K562 (cell line): ENCODE data around the gene CKMT2. TPM values are rescaled to one million over a fixed set of nuclear protein-coding genes. Genes with fewer than 3 reads are reported as not detected.

Source experiments
- ATAC-seq: fragments of 200-7000 bp; cut with Tn5 transposase; 3 replicates; pipeline ENCODE4 v1.9.1; 2020; ENCODE audit warnings: moderate library complexity
- BruUV-seq: library from RNA; stranded (reverse); fragments of 400-500 nt; replicated peaks from 2 replicates; lab custom pipeline; 2021; lab: Mats Ljungman, UMichigan
- CTCF ChIA-PET: fragments of 300-600 bp; formaldehyde crosslinking; extraction: SDS; loops from one replicate; lab custom pipeline; 2021; ENCODE audit warnings: low intra/inter-chr PET ratio; lab: Yijun Ruan, JAX
- POLR2A ChIA-PET: fragments of 300-600, 350-650 bp; sonication (Branson Sonifier 250); formaldehyde crosslinking; extraction: SDS; loops from one replicate; lab custom pipeline; 2021; ENCODE audit warnings: antibody characterized with exemption, inconsistent platforms; lab: Yijun Ruan, JAX
- DNase-seq, 4 experiments: peaks; one replicate each; pipeline versions ENCODE4 v3.0.0 to v3.0.0-alpha.2; 2011 to 2018; ENCODE audit warnings: low spot score in 3 of 4, mixed read lengths in 3 of 4; ENCODE audit errors: extremely low read depth in 1 of 4
- FAIRE-seq: peaks from 2 replicates; lab custom pipeline; 2011; peaks lifted over from hg19 to GRCh38; lab: Jason Lieb, UNC
- H2AFZ ChIP-seq: 2 replicates; pipeline ENCODE4 v1.6.0; 2011; ENCODE audit warnings: low read depth, low read length, control low read depth, inconsistent platforms
- H3K27ac ChIP-seq: fragments of 200-600 bp; 3 replicates; pipeline ENCODE4 v1.8.0; 2011; ENCODE audit warnings: low read depth, mild to moderate bottlenecking, control low read depth, inconsistent platforms, low read length, moderate library complexity, mixed read lengths; ENCODE audit errors: extremely low read depth
- H3K27me3 ChIP-seq, 2 experiments: fragments of 300-600 bp in 1 of 2; 2 replicates in 1 of 2; 3 replicates in 1 of 2; pipeline versions ENCODE4 v1.6.0 to v1.8.0; 2011; ENCODE audit warnings: inconsistent platforms in 2 of 2, low read length in 2 of 2, mild to moderate bottlenecking in 1 of 2, mixed read lengths in 1 of 2, moderate library complexity in 1 of 2; ENCODE audit not compliant: control insufficient read depth in 2 of 2, insufficient read depth in 2 of 2
- H3K36me3 ChIP-seq: fragments of 300-600 bp; 3 replicates; pipeline ENCODE4 v1.8.0; 2011; ENCODE audit warnings: mild to moderate bottlenecking, low read length, inconsistent platforms; ENCODE audit not compliant: control insufficient read depth, insufficient read depth
- H3K4me1 ChIP-seq, 2 experiments: fragments of 200-600 bp in 1 of 2; replicated peaks in 1 of 2; 2 replicates in 1 of 2; 3 replicates in 1 of 2; pipeline versions ENCODE4 v1.5.1 to v1.8.0; 2011; ENCODE audit warnings: inconsistent platforms in 2 of 2, low read length in 2 of 2, mild to moderate bottlenecking in 1 of 2, mixed read lengths in 1 of 2, moderate library complexity in 1 of 2; ENCODE audit not compliant: control insufficient read depth in 2 of 2, insufficient read depth in 2 of 2
- H3K4me2 ChIP-seq: 2 replicates; pipeline ENCODE4 v1.6.1; 2011; ENCODE audit warnings: low read length, control low read depth, inconsistent platforms, mixed read lengths; ENCODE audit not compliant: insufficient read depth
- H3K4me3 ChIP-seq: fragments of 200-600 bp; sonication (generic), shearing (Covaris generic); 2 replicates; pipeline ENCODE4 v1.5.1; 2016; ENCODE audit warnings: control low read depth, inconsistent platforms
- H3K79me2 ChIP-seq: fragments of 200-600 bp; 3 replicates; pipeline ENCODE4 v1.8.0; 2011; ENCODE audit warnings: low read length, inconsistent platforms; ENCODE audit not compliant: control insufficient read depth, insufficient read depth
- H3K9ac ChIP-seq, 2 experiments: 2 replicates each; pipeline versions ENCODE4 v1.6.0 to v1.6.1; 2011; ENCODE audit warnings: low read depth in 2 of 2, low read length in 2 of 2, control low read depth in 1 of 2, inconsistent platforms in 1 of 2, mild to moderate bottlenecking in 1 of 2, mixed read lengths in 1 of 2; ENCODE audit not compliant: insufficient read depth in 1 of 2
- H3K9me1 ChIP-seq: one replicate; pipeline ENCODE4 v1.6.0; 2011; ENCODE audit warnings: inconsistent platforms, mild to moderate bottlenecking, low read length, moderate library complexity; ENCODE audit not compliant: control insufficient read depth, insufficient read depth
- H3K9me3 ChIP-seq: replicated peaks from 2 replicates; pipeline ENCODE4 v1.5.1; 2011; ENCODE audit warnings: low read depth, low read length, inconsistent platforms; ENCODE audit not compliant: control insufficient read depth, insufficient read depth
- H4K20me1 ChIP-seq: replicated peaks from 2 replicates; pipeline ENCODE4 v1.6.1; 2011; ENCODE audit warnings: low read length, inconsistent platforms, mixed read lengths; ENCODE audit not compliant: control insufficient read depth, insufficient read depth
- BHLHE40 ChIP-seq: IDR thresholded peaks from 2 replicates; pipeline ENCODE4 v1.6.1; 2011; ENCODE audit warnings: low read length, improper control_type of control experiment
- BMI1 ChIP-seq: fragments of 150-350 bp; IDR thresholded peaks from 2 replicates; pipeline ENCODE4 v1.6.1; 2014; ENCODE audit warnings: low read length
- FOXJ2 ChIP-seq: fragments of 200-800 bp; sonication (Bioruptor generic); IDR thresholded peaks from 2 replicates; pipeline ENCODE4 v1.6.1; 2016; ENCODE audit warnings: missing genetic modification characterization, missing compliant biosample characterization
- NCOA2 ChIP-seq, 2 experiments: fragments of 450-650 bp; IDR thresholded peaks; 2 replicates each; pipeline ENCODE4 v1.6.1; 2018; ENCODE audit warnings: mild to moderate bottlenecking in 2 of 2, moderate library complexity in 1 of 2; ENCODE audit not compliant: partially characterized antibody in 2 of 2
- SRSF9 ChIP-seq: fragments of 200-400 bp; formaldehyde crosslinking; IDR thresholded peaks from 2 replicates; pipeline ENCODE4 v1.6.1; 2017; ENCODE audit warnings: low read depth, low read length, borderline replicate concordance
- ZFP1 ChIP-seq: fragments of 450-650 bp; formaldehyde crosslinking; IDR thresholded peaks from 2 replicates; pipeline ENCODE4 v1.4.0; 2020; ENCODE audit warnings: mild to moderate bottlenecking, mixed read lengths
- ZNF263 ChIP-seq: sonication (generic); formaldehyde crosslinking; IDR thresholded peaks from 2 replicates; pipeline ENCODE4 v1.8.0; 2022; ENCODE audit warnings: mild to moderate bottlenecking, missing genetic modification reagents, borderline replicate concordance
- ZNF282 ChIP-seq: sonication (generic); formaldehyde crosslinking; IDR thresholded peaks from 2 replicates; pipeline ENCODE4 v1.8.1; 2023; ENCODE audit warnings: missing genetic modification reagents
- ZNF57 ChIP-seq: fragments of 450-650 bp; formaldehyde crosslinking; IDR thresholded peaks from 2 replicates; pipeline ENCODE4 v1.4.0; 2020; ENCODE audit warnings: mild to moderate bottlenecking, moderate library complexity
- ZNF584 ChIP-seq: fragments of 200-800 bp; sonication (Bioruptor generic); IDR thresholded peaks from 2 replicates; pipeline ENCODE4 v1.6.1; 2016; ENCODE audit warnings: low read depth, mild to moderate bottlenecking, missing genetic modification characterization, missing compliant biosample characterization
- ZNF696 ChIP-seq: fragments of 250-450 bp; sonication (Bioruptor Pico); conservative IDR thresholded peaks from 2 replicates; pipeline ENCODE4 v1.4.0; 2020; ENCODE audit warnings: mild to moderate bottlenecking, moderate library complexity
- ZNF699 ChIP-seq: fragments of 250-450 bp; sonication (Bioruptor Pico); IDR thresholded peaks from 2 replicates; pipeline ENCODE4 v1.8.0; 2021; ENCODE audit warnings: mild to moderate bottlenecking, moderate library complexity; ENCODE audit not compliant: insufficient replicate concordance
- WGBS: fragments of 100-300 bp; shearing (Covaris generic); methylation state at CpG from one replicate; pipeline ENCODE4 v1.1.6; 2016; ENCODE audit warnings: low coverage, mixed read lengths; ENCODE audit not compliant: insufficient coverage; ENCODE audit errors: missing lambda C conversion rate; 5-methylcytosine and 5-hydroxymethylcytosine counted together
- in situ Hi-C: fragments of 300-500 bp; cut with MboI; formaldehyde crosslinking; loops from 4 replicates; pipeline ENCODE4 v1.15.0; 2018; ENCODE audit warnings: inconsistent platforms, mixed read lengths
- intact Hi-C: fragments of 100-400 bp; cut with micrococcal nuclease; formaldehyde crosslinking; loops from 2 replicates; pipeline ENCODE4 v1.14.2; 2022
- polyA plus RNA-seq, 8 experiments: library from polyadenylated mRNA; depleted of rRNA in 4 of 8; stranded (reverse) in 5 of 8; unstranded in 3 of 8; fragments of >200 nt; fragmentation: Nextera tagmentation in 2 of 8; fragmentation: Illumina TruSeq in 1 of 8; extraction: Ambion mirVana in 2 of 8; extraction: Trizol in 1 of 8; gene quantifications; 2 replicates each; pipeline versions ENCODE4 v1.2.1 to v1.2.3, GENCODE V29; 2011 to 2014; ENCODE audit warnings: inconsistent platforms in 1 of 8, missing spikeins in 1 of 8
- total RNA-seq, 7 experiments: library from RNA; depleted of rRNA in 6 of 7; stranded (reverse); fragments of >200 nt in 6 of 7; fragmentation: Illumina TruSeq in 2 of 7; extraction: Trizol in 2 of 7; gene quantifications; 2 replicates each; pipeline versions ENCODE4 v1.2.1 to v1.2.3, GENCODE V29; 2011 to 2021; ENCODE audit warnings: low replicate concordance in 1 of 7
- TF ChIP-seq, protein P1 (sequence below): fragments of 150-350 bp; IDR thresholded peaks from 2 replicates; pipeline ENCODE4 v1.6.1; 2014; ENCODE audit warnings: low read depth, mild to moderate bottlenecking, low read length, borderline replicate concordance
- TF ChIP-seq, protein P2 (sequence below), 2 experiments: fragments of 450-650 bp in 1 of 2; sonication (generic) in 1 of 2; formaldehyde crosslinking; conservative IDR thresholded peaks; 2 replicates each; pipeline versions ENCODE4 v1.4.0 to v1.8.1; 2020 to 2022; ENCODE audit warnings: mild to moderate bottlenecking in 1 of 2, missing genetic modification reagents in 1 of 2
- TF ChIP-seq, protein P3 (sequence below): sonication (generic); formaldehyde crosslinking; IDR thresholded peaks from 2 replicates; pipeline ENCODE4 v1.8.1; 2023; ENCODE audit warnings: mild to moderate bottlenecking, missing genetic modification reagents

CKMT2 gene
- total and polyA plus RNA-seq, 9 of the 15 experiments (the other 6 are each of a cell fraction or from before 2014, with no cell fraction given): 0.03 TPM; not detected in 8

DNA sequence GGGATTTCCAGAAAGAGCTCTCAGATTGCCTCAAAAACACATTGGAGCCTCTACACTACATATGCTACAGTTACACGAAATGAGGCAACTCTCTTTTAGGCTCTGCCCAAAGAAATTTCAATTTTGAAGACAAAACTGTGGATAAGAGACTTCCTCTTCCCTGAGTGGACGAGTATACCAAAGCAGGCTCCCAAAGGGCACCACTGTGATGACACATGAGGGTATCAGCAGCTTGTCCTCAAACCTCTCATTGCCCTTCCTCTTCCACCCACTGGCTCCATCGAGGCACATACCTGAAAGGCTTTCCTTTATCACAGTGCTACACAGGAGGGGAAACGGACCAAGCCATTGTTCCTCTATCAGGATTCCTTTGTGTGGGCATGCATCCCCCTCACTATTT is 11.3 kb downstream of the CKMT2 start:
- DNase-seq (no peak), ATAC-seq (no peak), FAIRE-seq (no peak)
- Histone ChIP-seq H3K4me3 (no peak overlapping the region), H3K9me1 (no peaks in the 10 kb centered on the region), H3K27ac (no peak overlapping the region), H3K36me3 (no peaks in the 10 kb centered on the region; the same call in 2 of the 3 replicates), H3K27me3 (no peaks in the 10 kb centered on the region), H3K79me2 (no peaks in the 10 kb centered on the region), H3K9me3 (no peaks in the 10 kb centered on the region), H3K4me2 (no peak overlapping the region), H3K4me1 (no peaks in the 10 kb centered on the region), H3K9ac (no peak overlapping the region), H4K20me1 (no peaks in the 10 kb centered on the region), H2AFZ (no peak overlapping the region)
- in situ Hi-C loops (no loop called here), intact Hi-C loops (no loop called here)
- no peak for TF ChIP-seq ZFP1 (CRISPR knock-in tag)
- TF ChIP-seq ZNF57 (CRISPR knock-in tag): no peak
- TF ChIP-seq, protein P1, sequence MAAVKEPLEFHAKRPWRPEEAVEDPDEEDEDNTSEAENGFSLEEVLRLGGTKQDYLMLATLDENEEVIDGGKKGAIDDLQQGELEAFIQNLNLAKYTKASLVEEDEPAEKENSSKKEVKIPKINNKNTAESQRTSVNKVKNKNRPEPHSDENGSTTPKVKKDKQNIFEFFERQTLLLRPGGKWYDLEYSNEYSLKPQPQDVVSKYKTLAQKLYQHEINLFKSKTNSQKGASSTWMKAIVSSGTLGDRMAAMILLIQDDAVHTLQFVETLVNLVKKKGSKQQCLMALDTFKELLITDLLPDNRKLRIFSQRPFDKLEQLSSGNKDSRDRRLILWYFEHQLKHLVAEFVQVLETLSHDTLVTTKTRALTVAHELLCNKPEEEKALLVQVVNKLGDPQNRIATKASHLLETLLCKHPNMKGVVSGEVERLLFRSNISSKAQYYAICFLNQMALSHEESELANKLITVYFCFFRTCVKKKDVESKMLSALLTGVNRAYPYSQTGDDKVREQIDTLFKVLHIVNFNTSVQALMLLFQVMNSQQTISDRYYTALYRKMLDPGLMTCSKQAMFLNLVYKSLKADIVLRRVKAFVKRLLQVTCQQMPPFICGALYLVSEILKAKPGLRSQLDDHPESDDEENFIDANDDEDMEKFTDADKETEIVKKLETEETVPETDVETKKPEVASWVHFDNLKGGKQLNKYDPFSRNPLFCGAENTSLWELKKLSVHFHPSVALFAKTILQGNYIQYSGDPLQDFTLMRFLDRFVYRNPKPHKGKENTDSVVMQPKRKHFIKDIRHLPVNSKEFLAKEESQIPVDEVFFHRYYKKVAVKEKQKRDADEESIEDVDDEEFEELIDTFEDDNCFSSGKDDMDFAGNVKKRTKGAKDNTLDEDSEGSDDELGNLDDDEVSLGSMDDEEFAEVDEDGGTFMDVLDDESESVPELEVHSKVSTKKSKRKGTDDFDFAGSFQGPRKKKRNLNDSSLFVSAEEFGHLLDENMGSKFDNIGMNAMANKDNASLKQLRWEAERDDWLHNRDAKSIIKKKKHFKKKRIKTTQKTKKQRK: no peak
- no peak for TF ChIP-seq ZNF696 (CRISPR knock-in tag)
- no peak for TF ChIP-seq ZNF282 (CRISPR knock-in tag)
- TF ChIP-seq SRSF9: no peak
- no peak for TF ChIP-seq NCOA2 (IDR thresholded peaks at IDR 0.05; ENCODE audit: partially characterized antibody in 2 of 2)
- TF ChIP-seq ZNF263 (CRISPR knock-in tag): no peak
- no peak for TF ChIP-seq BHLHE40
- TF ChIP-seq, protein P2, sequence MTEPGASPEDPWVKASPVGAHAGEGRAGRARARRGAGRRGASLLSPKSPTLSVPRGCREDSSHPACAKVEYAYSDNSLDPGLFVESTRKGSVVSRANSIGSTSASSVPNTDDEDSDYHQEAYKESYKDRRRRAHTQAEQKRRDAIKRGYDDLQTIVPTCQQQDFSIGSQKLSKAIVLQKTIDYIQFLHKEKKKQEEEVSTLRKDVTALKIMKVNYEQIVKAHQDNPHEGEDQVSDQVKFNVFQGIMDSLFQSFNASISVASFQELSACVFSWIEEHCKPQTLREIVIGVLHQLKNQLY (CRISPR knock-in tag; conservative IDR thresholded peaks at IDR 0.05): no peak
- TF ChIP-seq ZNF584 (CRISPR knock-in tag): no peak
- no peak for TF ChIP-seq BMI1
- no peak for TF ChIP-seq ZNF699 (CRISPR knock-in tag)
- TF ChIP-seq, protein P3, sequence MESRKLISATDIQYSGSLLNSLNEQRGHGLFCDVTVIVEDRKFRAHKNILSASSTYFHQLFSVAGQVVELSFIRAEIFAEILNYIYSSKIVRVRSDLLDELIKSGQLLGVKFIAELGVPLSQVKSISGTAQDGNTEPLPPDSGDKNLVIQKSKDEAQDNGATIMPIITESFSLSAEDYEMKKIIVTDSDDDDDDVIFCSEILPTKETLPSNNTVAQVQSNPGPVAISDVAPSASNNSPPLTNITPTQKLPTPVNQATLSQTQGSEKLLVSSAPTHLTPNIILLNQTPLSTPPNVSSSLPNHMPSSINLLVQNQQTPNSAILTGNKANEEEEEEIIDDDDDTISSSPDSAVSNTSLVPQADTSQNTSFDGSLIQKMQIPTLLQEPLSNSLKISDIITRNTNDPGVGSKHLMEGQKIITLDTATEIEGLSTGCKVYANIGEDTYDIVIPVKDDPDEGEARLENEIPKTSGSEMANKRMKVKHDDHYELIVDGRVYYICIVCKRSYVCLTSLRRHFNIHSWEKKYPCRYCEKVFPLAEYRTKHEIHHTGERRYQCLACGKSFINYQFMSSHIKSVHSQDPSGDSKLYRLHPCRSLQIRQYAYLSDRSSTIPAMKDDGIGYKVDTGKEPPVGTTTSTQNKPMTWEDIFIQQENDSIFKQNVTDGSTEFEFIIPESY (CRISPR knock-in tag): no peak
- no peak for TF ChIP-seq FOXJ2 (tag)
- ChIA-PET POLR2A (no interaction called here), CTCF (no interaction called here)
- 44% methylated on average over 4 of the region's 4 CpGs for WGBS
- no TSS peak for BruUV-seq
